ENCODE measurements around the gene HIVEP2.

The HIVEP2 gene

GRCh38 chr6:142844065-142844755 lies 100.8 kb downstream of the HIVEP2 start:
- DNase-seq (ENCODE audit: low read depth in 3 of 3), result no peak

GRCh38 chr6:142843361-142843760 lies 101.6 kb downstream of the HIVEP2 start:
- no peak for DNase-seq (ENCODE audit: low read depth in 3 of 3)

- peak in 1 of 3 experiments; percentile 18 for DNase-seq (ENCODE audit: low read depth in 3 of 3)
Measured at GRCh38 chr6:142842418-142843261, 102.3 kb downstream of the HIVEP2 start.

GRCh38 chr6:142841915-142842314 lies 103.1 kb downstream of the HIVEP2 start:
- DNase-seq (ENCODE audit: low read depth in 3 of 3), result no peak

GRCh38 chr6:142839686-142840040 lies 105.3 kb downstream of the HIVEP2 start:
- DNase-seq (ENCODE audit: low read depth in 3 of 3), result no peak

GRCh38 chr6:142838821-142839685 lies 105.9 kb downstream of the HIVEP2 start:
- DNase-seq (ENCODE audit: low read depth in 3 of 3), result no peak

- no peak for DNase-seq (ENCODE audit: low read depth in 3 of 3)
Measured at GRCh38 chr6:142835787-142836535, 109.0 kb downstream of the HIVEP2 start.

GRCh38 chr6:142834853-142835252 lies 110.1 kb downstream of the HIVEP2 start:
- DNase-seq (ENCODE audit: low read depth in 3 of 3), result no peak

- DNase-seq (ENCODE audit: low read depth in 3 of 3), result no peak
Measured at GRCh38 chr6:142833798-142834197, 111.2 kb downstream of the HIVEP2 start.

GRCh38 chr6:142833054-142833453 lies 111.9 kb downstream of the HIVEP2 start:
- DNase-seq (ENCODE audit: low read depth in 3 of 3), result peak in 1 of 3 experiments; percentile 27

- no peak for DNase-seq (ENCODE audit: low read depth in 3 of 3)
Measured at GRCh38 chr6:142830807-142831206, 114.2 kb downstream of the HIVEP2 start.

GRCh38 chr6:142830116-142830710 lies 114.8 kb downstream of the HIVEP2 start:
- no peak for DNase-seq (ENCODE audit: low read depth in 3 of 3)

GRCh38 chr6:142829556-142829955 lies 115.4 kb downstream of the HIVEP2 start:
- DNase-seq (ENCODE audit: low read depth in 3 of 3), result no peak

GRCh38 chr6:142827991-142828390 lies 117.0 kb downstream of the HIVEP2 start:
- no peak for DNase-seq (ENCODE audit: low read depth in 3 of 3)

- DNase-seq (ENCODE audit: low read depth in 3 of 3), result no peak
Measured at GRCh38 chr6:142827369-142827768, 117.6 kb downstream of the HIVEP2 start.

GRCh38 chr6:142825760-142826159 lies 119.2 kb downstream of the HIVEP2 start:
- DNase-seq (ENCODE audit: low read depth in 3 of 3), result no peak

- no peak for DNase-seq (ENCODE audit: low read depth in 3 of 3)
Measured at GRCh38 chr6:142824426-142824825, 120.5 kb downstream of the HIVEP2 start.

GRCh38 chr6:142823256-142823902 lies 121.6 kb downstream of the HIVEP2 start:
- DNase-seq (ENCODE audit: low read depth in 3 of 3), result no peak

GRCh38 chr6:142822842-142823241 lies 122.1 kb downstream of the HIVEP2 start:
- DNase-seq (ENCODE audit: low read depth in 3 of 3), result no peak

- DNase-seq (ENCODE audit: low read depth in 3 of 3), result no peak
Measured at GRCh38 chr6:142822383-142822782, 122.6 kb downstream of the HIVEP2 start.

GRCh38 chr6:142821860-142822259 lies 123.1 kb downstream of the HIVEP2 start:
- no peak for DNase-seq (ENCODE audit: low read depth in 3 of 3)
